Ishikawa (cell line): ENCODE results near the gene PMPCB.
A peak's percentile ranks its signal among the peaks of the same experiment; 100 is the strongest.

Experiments used
- CEBPB ChIP-seq: IDR thresholded peaks from 2 replicates; pipeline ENCODE4 v1.6.1; 2012
- CREB1 ChIP-seq: IDR thresholded peaks from 2 replicates; pipeline ENCODE4 v1.6.1; 2012; ENCODE audit warnings: low read depth
- EGR1 ChIP-seq: IDR thresholded peaks from 2 replicates; pipeline ENCODE4 v1.6.1; 2012
- EP300 ChIP-seq: IDR thresholded peaks from 2 replicates; pipeline ENCODE4 v1.6.1; 2012; ENCODE audit warnings: borderline replicate concordance
- FOXM1 ChIP-seq: IDR thresholded peaks from 2 replicates; pipeline ENCODE4 v1.6.1; 2012; ENCODE audit warnings: low read depth, borderline replicate concordance
- NFIC ChIP-seq: IDR thresholded peaks from 2 replicates; pipeline ENCODE4 v1.6.1; 2012
- RAD21 ChIP-seq: IDR thresholded peaks from 2 replicates; pipeline ENCODE4 v1.6.1; 2012; ENCODE audit warnings: low read depth
- TAF1 ChIP-seq: IDR thresholded peaks from 2 replicates; pipeline ENCODE4 v1.6.1; 2012; ENCODE audit warnings: low read depth, mild to moderate bottlenecking
- TCF12 ChIP-seq: IDR thresholded peaks from 2 replicates; pipeline ENCODE4 v1.6.1; 2012; ENCODE audit warnings: low read depth
- TEAD4 ChIP-seq: IDR thresholded peaks from 2 replicates; pipeline ENCODE4 v1.6.1; 2012
- YY1 ChIP-seq: IDR thresholded peaks from 2 replicates; pipeline ENCODE4 v1.6.1; 2012; ENCODE audit warnings: low read depth
- ZBTB7A ChIP-seq: IDR thresholded peaks from 2 replicates; pipeline ENCODE4 v1.6.1; 2012; ENCODE audit warnings: low read depth
- TF ChIP-seq, protein P1 (sequence below): IDR thresholded peaks from 2 replicates; pipeline ENCODE4 v1.6.1; 2012
- TF ChIP-seq, protein P2 (sequence below): IDR thresholded peaks from 2 replicates; pipeline ENCODE4 v1.6.1; 2012; ENCODE audit warnings: low read depth, mild to moderate bottlenecking
- TF ChIP-seq, protein P3 (sequence below): IDR thresholded peaks from 2 replicates; pipeline ENCODE4 v1.6.1; 2012

The PMPCB gene

DNA sequence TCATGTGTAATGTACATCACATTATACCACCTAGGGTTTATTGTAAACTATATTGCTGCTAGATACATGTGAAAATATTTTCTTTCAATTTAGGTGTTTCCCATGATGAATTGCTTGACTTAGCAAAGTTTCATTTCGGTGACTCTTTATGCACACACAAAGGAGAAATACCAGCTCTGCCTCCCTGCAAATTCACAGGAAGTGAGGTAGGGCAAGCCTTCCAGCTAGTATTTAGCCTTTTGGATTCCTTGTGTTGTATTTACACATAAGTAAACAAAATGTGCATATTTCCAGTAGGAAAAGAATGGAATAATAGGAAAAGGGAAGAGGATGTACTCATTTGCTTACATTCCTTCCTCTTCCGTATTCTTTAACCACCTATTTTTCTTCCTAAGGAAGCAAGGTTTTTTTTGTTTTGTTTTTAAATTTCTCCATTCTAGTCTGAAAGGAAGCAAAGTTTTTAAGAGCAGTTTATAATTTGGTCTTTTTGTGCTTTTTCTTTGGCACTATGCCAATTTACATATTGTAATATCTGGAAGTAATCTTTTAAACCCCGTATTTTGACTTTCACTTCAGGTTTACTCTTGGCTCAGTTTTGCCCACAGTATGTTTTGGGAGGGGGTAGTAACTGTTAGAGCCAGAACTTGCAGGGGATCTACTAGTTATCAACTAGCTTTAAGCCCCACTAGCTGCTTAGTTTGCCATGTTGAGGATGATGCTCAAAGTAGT is 10.4 kb downstream of the PMPCB start:
- TF ChIP-seq NFIC (peak; percentile 81), EGR1 (no peak)

DNA sequence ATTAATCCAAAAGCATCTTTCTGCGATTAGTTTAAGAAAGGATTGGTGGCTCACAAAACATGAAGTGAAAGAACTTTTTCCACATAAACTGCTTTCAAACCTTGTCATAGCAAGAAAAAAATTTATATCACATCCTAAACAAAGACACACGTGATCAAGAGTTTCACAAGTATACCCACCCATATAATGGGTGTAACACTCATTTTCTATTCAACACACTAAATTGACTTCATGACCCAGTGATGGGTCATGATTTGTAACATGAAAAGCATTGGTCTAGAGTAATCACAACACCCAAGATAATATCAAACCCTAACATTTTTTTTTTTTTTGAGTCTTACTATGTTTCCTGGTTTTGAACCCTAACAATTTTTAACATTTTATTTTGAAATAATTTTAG is 17.6 kb downstream of the PMPCB start:
- TF ChIP-seq EGR1 (no peak), TAF1 (no peak), CEBPB (no peak), NFIC (no peak), CREB1 (no peak), EP300 (no peak), TCF12 (no peak), YY1 (no peak), RAD21 (no peak), FOXM1 (no peak)
- TF ChIP-seq, protein P1, sequence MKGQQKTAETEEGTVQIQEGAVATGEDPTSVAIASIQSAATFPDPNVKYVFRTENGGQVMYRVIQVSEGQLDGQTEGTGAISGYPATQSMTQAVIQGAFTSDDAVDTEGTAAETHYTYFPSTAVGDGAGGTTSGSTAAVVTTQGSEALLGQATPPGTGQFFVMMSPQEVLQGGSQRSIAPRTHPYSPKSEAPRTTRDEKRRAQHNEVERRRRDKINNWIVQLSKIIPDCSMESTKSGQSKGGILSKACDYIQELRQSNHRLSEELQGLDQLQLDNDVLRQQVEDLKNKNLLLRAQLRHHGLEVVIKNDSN, result no peak
- TF ChIP-seq, protein P2, sequence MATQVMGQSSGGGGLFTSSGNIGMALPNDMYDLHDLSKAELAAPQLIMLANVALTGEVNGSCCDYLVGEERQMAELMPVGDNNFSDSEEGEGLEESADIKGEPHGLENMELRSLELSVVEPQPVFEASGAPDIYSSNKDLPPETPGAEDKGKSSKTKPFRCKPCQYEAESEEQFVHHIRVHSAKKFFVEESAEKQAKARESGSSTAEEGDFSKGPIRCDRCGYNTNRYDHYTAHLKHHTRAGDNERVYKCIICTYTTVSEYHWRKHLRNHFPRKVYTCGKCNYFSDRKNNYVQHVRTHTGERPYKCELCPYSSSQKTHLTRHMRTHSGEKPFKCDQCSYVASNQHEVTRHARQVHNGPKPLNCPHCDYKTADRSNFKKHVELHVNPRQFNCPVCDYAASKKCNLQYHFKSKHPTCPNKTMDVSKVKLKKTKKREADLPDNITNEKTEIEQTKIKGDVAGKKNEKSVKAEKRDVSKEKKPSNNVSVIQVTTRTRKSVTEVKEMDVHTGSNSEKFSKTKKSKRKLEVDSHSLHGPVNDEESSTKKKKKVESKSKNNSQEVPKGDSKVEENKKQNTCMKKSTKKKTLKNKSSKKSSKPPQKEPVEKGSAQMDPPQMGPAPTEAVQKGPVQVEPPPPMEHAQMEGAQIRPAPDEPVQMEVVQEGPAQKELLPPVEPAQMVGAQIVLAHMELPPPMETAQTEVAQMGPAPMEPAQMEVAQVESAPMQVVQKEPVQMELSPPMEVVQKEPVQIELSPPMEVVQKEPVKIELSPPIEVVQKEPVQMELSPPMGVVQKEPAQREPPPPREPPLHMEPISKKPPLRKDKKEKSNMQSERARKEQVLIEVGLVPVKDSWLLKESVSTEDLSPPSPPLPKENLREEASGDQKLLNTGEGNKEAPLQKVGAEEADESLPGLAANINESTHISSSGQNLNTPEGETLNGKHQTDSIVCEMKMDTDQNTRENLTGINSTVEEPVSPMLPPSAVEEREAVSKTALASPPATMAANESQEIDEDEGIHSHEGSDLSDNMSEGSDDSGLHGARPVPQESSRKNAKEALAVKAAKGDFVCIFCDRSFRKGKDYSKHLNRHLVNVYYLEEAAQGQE, result no peak

DNA sequence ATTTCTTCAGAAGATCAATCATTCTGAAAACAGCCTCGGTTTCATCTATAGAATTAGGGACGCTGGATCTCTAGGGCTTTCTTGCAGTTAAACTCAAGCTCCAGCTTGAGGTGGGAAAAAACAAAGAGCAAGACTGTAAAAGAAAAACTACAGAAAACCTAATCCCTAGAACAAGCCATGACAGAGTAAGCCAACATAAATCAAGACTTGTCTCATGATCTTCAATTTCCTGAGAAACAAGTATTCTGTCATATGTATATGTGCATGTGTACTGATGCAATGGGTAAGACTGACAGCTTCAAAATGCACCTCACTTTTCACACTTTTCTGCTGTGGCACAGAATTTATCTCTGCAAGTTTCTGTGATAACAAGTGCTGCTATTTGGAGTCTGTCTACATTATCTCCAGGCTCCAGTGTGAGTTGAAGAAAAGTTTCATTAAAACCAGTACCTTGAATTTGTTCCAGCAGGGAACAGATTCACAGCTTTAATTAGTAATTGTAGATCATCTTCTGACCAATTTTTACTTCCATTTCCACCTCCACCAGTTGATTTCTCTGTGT is 19.2 kb downstream of the PMPCB start:
- TF ChIP-seq NFIC (no peak), CEBPB (no peak), TEAD4 (no peak), EGR1 (no peak), EP300 (no peak), TAF1 (no peak), FOXM1 (no peak), ZBTB7A (no peak), TCF12 (no peak), RAD21 (no peak), CREB1 (no peak), YY1 (no peak)
- TF ChIP-seq, protein P1, result no peak
- TF ChIP-seq, protein P3, sequence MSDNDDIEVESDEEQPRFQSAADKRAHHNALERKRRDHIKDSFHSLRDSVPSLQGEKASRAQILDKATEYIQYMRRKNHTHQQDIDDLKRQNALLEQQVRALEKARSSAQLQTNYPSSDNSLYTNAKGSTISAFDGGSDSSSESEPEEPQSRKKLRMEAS, result no peak
- TF ChIP-seq, protein P2, result no peak

DNA sequence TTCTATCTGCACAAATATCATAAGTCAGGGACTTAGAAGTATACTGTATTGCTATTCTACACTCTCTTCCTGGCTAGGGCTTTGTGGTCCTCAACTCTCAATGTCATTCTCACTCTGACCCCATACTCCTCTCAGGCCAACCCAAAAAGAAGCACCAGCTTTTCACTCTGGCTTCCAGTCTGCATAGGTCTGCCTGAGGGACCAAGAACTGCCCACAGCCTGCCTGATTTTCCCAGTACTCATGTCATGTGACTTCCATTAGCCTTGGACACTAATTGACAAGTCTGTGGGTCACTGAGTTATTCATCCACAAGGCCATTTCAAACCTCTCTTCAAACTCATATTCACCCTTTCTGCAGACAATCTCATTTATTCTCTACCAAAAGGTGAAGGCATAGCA is 19.8 kb downstream of the PMPCB start:
- TF ChIP-seq EP300 (no peak), TAF1 (no peak), EGR1 (no peak), YY1 (no peak)
- TF ChIP-seq, protein P2, result no peak
- TF ChIP-seq, protein P1, result no peak
